Smooth muscle cell (in vitro differentiated cells): ENCODE results near the gene SLC16A6. TPM values are rescaled to one million over a fixed set of nuclear protein-coding genes. Genes with fewer than 3 reads are reported as not detected.

Source experiments
- DNase-seq: peaks from one replicate; lab custom pipeline; 2025; ENCODE audit not compliant: unreplicated experiment; lab: John Stamatoyannopoulos, UW
- H2AFZ ChIP-seq: fragments of 200-600 bp; sonication (generic); 2 replicates; pipeline ENCODE4 v1.6.0; 2016; ENCODE audit warnings: antibody characterized with exemption, low read depth, mild to moderate bottlenecking
- H3F3A ChIP-seq: fragments of 200-600 bp; sonication (generic); 2 replicates; pipeline ENCODE4 v1.6.0; 2017; ENCODE audit warnings: antibody characterized with exemption, low read depth
- H3K27ac ChIP-seq: fragments of 200-600 bp; sonication (generic); 2 replicates; pipeline ENCODE4 v1.5.1; 2016; ENCODE audit warnings: low read depth, mild to moderate bottlenecking
- H3K27me3 ChIP-seq: fragments of 200-600 bp; sonication (generic); 2 replicates; pipeline ENCODE4 v1.6.1; 2016; ENCODE audit warnings: low read depth, mild to moderate bottlenecking
- H3K36me3 ChIP-seq: fragments of 200-600 bp; sonication (generic); 2 replicates; pipeline ENCODE4 v1.5.1; 2016; ENCODE audit warnings: low read depth
- H3K4me1 ChIP-seq: fragments of 200-600 bp; sonication (generic); 2 replicates; pipeline ENCODE4 v1.5.1; 2016; ENCODE audit warnings: low read depth
- H3K4me2 ChIP-seq: fragments of 200-600 bp; sonication (generic); 2 replicates; pipeline ENCODE4 v1.6.0; 2016; ENCODE audit warnings: mild to moderate bottlenecking
- H3K4me3 ChIP-seq: fragments of 200-600 bp; sonication (generic); 2 replicates; pipeline ENCODE4 v1.5.1; 2016; ENCODE audit warnings: mild to moderate bottlenecking
- H3K79me2 ChIP-seq: fragments of 200-600 bp; sonication (generic); 2 replicates; pipeline ENCODE4 v1.6.0; 2016; ENCODE audit warnings: low read depth, mild to moderate bottlenecking
- H3K9ac ChIP-seq: fragments of 200-600 bp; sonication (generic); 2 replicates; pipeline ENCODE4 v1.6.0; 2016; ENCODE audit warnings: low read depth
- H3K9me3 ChIP-seq: fragments of 200-600 bp; sonication (generic); replicated peaks from 2 replicates; pipeline ENCODE4 v1.5.1; 2016; ENCODE audit warnings: low read depth
- H4K20me1 ChIP-seq: fragments of 200-600 bp; sonication (generic); 2 replicates; pipeline ENCODE4 v1.6.0; 2016; ENCODE audit warnings: low read depth
- WGBS: methylation state at CpG from one replicate; pipeline ENCODE4 v1.1.7; 2016; ENCODE audit warnings: low lambda C conversion rate; 5-methylcytosine and 5-hydroxymethylcytosine counted together
- polyA plus RNA-seq: library from polyadenylated mRNA; unstranded; fragments of >200 nt; fragmentation: Nextera tagmentation; extraction: Ambion mirVana; gene quantifications from 2 replicates; pipeline ENCODE4 v1.2.1, GENCODE V29; 2016
- total RNA-seq: library from RNA; depleted of rRNA; stranded (reverse); fragments of >200 nt; gene quantifications from 2 replicates; pipeline ENCODE4 v1.2.3, GENCODE V29; 2014
- TF ChIP-seq, protein P1 (sequence below): fragments of 200-600 bp; sonication (generic); IDR thresholded peaks from 2 replicates; pipeline ENCODE4 v1.5.1; 2017; ENCODE audit warnings: borderline replicate concordance, mild to moderate bottlenecking, antibody characterized with exemption; ENCODE audit not compliant: insufficient read depth, poor library complexity, severe bottlenecking

Gene SLC16A6
- total and polyA plus RNA-seq, 2 experiments from 2014 or later: 0.04 TPM; not detected in 1

GRCh38 chr17:68302666-68303065 lies 11.7 kb upstream of the SLC16A6 start:
- no peaks in the 10 kb centered on the region for H3K36me3 ChIP-seq
- H3K27me3 ChIP-seq: no peaks in the 10 kb centered on the region
- peaks cover 12% of the 10 kb centered on the region for H3K4me1 ChIP-seq
- H3K9me3 ChIP-seq: no peaks in the 10 kb centered on the region
- H3F3A ChIP-seq: no peaks in the 10 kb centered on the region
- H3K4me3 ChIP-seq: no peak overlapping the region
- H3K4me2 ChIP-seq: no peak overlapping the region
- no peak overlapping the region for H2AFZ ChIP-seq
- no peaks in the 10 kb centered on the region for H3K79me2 ChIP-seq
- H4K20me1 ChIP-seq: no peaks in the 10 kb centered on the region
- no peak for DNase-seq
- WGBS: 84% methylated on average over 4 of the region's 4 CpGs
- H3K9ac ChIP-seq: no peak overlapping the region
- TF ChIP-seq, protein P1, sequence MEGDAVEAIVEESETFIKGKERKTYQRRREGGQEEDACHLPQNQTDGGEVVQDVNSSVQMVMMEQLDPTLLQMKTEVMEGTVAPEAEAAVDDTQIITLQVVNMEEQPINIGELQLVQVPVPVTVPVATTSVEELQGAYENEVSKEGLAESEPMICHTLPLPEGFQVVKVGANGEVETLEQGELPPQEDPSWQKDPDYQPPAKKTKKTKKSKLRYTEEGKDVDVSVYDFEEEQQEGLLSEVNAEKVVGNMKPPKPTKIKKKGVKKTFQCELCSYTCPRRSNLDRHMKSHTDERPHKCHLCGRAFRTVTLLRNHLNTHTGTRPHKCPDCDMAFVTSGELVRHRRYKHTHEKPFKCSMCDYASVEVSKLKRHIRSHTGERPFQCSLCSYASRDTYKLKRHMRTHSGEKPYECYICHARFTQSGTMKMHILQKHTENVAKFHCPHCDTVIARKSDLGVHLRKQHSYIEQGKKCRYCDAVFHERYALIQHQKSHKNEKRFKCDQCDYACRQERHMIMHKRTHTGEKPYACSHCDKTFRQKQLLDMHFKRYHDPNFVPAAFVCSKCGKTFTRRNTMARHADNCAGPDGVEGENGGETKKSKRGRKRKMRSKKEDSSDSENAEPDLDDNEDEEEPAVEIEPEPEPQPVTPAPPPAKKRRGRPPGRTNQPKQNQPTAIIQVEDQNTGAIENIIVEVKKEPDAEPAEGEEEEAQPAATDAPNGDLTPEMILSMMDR: no peak
- H3K27ac ChIP-seq: no peak overlapping the region

DNA sequence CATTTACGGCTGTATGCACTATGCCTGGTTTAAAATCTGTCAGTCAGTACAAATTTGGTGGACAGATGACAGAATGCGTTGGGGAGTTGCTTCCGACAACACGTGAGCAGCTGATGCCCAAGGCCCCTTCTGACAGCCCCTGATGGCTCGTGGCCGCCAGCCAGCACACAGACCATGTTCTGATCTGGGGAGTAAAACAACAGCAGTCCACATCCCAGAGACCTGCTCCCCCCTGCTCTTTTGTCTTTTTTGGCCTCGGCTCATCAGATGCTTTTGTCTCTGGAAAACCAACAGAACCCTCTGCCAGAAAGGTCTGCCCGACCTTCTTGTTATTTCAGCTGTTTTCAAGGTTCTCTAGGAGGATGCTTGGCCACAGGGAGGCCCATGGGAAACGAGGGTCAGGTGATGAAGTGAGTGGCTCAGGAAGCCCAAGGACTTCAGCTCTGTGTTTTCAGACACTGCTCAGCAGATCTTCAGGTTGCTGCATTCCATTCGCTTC lies 11.2 kb upstream of the SLC16A6 start:
- no peaks in the 10 kb centered on the region for H3K9me3 ChIP-seq
- TF ChIP-seq, protein P1: no peak
- no peak for DNase-seq
- no peak overlapping the region for H3K9ac ChIP-seq
- H3K27ac ChIP-seq: no peak overlapping the region
- no peak overlapping the region for H3K4me3 ChIP-seq
- no peaks in the 10 kb centered on the region for H3K79me2 ChIP-seq
- H3K27me3 ChIP-seq: no peaks in the 10 kb centered on the region
- H3F3A ChIP-seq: no peaks in the 10 kb centered on the region
- WGBS: 82% methylated on average over 10 of the region's 10 CpGs
- H2AFZ ChIP-seq: no peak overlapping the region
- H3K36me3 ChIP-seq: no peaks in the 10 kb centered on the region
- no peaks in the 10 kb centered on the region for H4K20me1 ChIP-seq
- no peak overlapping the region for H3K4me2 ChIP-seq
- peaks cover 12% of the 10 kb centered on the region for H3K4me1 ChIP-seq

DNA sequence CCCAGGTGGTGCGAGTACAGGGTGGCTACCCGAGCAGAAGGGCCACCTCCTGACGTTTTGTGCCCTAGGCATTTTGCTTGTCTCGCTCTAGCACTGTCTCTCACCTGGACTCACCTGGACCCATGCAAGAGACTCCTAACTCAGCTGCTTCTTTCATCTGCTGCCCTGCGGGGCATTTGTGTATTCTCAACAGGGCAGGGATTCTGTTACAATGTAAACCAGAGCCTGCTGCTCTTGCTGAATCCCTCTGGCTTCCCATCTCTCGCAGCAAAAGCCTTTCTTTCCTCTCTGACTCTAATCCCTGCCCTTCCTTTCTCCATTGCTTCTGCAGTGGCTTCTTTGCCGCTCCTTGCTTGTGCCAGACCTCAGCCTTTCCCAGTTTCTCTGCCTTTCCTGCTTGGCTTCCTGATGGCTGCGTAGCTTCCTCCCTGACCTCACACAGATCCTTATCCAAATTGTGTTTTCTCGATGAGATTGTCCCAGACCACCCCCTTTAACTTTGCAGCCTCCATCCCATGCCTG lies 10.6 kb upstream of the SLC16A6 start:
- TF ChIP-seq, protein P1: no peak

GRCh38 chr17:68299817-68300216 lies 8.9 kb upstream of the SLC16A6 start:
- WGBS: 98% methylated on average over 3 of the region's 3 CpGs
- TF ChIP-seq, protein P1: no peak
- H3K36me3 ChIP-seq: no peaks in the 10 kb centered on the region
- no peaks in the 10 kb centered on the region for H3F3A ChIP-seq
- H3K79me2 ChIP-seq: no peaks in the 10 kb centered on the region
- no peak overlapping the region for H3K27ac ChIP-seq
- H3K9ac ChIP-seq: no peak overlapping the region
- peaks cover 15% of the 10 kb centered on the region for H3K4me1 ChIP-seq
- DNase-seq: no peak
- no peak overlapping the region for H2AFZ ChIP-seq
- no peaks in the 10 kb centered on the region for H3K27me3 ChIP-seq
- H3K4me2 ChIP-seq: no peak overlapping the region
- H3K4me3 ChIP-seq: no peak overlapping the region
- no peaks in the 10 kb centered on the region for H3K9me3 ChIP-seq
- no peaks in the 10 kb centered on the region for H4K20me1 ChIP-seq

More for the DNA sequence above, 10.6 kb upstream of the SLC16A6 start:
- no peak overlapping the region for H3K4me2 ChIP-seq
- no peak overlapping the region for H3K9ac ChIP-seq
- H3K4me1 ChIP-seq: peaks cover 12% of the 10 kb centered on the region
- no peak for DNase-seq
- H3K27ac ChIP-seq: no peak overlapping the region
- no peaks in the 10 kb centered on the region for H3K79me2 ChIP-seq
- H3K36me3 ChIP-seq: no peaks in the 10 kb centered on the region
- H3K9me3 ChIP-seq: no peaks in the 10 kb centered on the region
- WGBS: 59% methylated on average over 9 of the region's 9 CpGs
- H3K4me3 ChIP-seq: no peak overlapping the region
- no peaks in the 10 kb centered on the region for H3K27me3 ChIP-seq
- no peaks in the 10 kb centered on the region for H3F3A ChIP-seq
- no peaks in the 10 kb centered on the region for H4K20me1 ChIP-seq
- H2AFZ ChIP-seq: no peak overlapping the region
